GM12892 (cell line): ENCODE measurements around the gene WDR18.

ENCODE experiments used
- POLR2A ChIP-seq: IDR thresholded peaks from 2 replicates; pipeline ENCODE4 v1.6.1; 2011; ENCODE audit warnings: low read depth, low read length, control low read depth
- TAF1 ChIP-seq: IDR thresholded peaks from 2 replicates; pipeline ENCODE4 v1.6.1; 2011; ENCODE audit warnings: low read depth, mild to moderate bottlenecking, control low read depth, low read length, borderline replicate concordance

DNA sequence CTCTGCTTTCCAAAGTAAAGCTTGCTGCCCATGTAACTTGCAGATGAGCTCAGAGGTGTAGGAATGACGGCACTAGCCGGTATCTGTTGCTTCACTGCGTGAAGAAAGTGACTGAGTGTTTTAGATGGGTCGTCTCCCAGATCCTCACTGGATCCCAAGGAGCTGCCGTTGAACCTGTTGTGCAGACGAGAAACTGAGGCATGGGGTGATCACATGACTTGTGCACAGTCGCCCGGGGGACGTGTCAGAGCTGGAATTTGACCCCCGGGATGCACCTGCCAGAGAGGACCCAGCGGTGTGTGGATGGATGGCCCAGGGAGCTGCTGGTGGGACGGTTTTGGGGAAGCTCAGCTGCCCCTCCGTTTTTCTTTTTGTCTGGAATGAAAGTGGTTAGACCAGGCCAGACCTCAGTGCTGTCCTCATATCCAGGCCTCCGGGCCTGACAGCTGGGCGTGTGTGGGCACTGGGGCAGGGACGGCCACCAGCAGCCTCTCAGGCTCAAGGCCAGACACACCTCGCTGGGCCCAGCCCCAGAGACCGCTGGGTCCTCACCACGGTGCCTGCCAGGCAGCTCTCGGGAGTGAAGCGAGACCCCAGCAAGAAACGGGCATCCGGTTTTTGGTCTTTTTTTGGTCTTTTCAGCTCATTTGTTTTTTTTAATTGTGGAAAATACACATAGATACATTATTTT, 45.8 kb upstream of the WDR18 start:
- TF ChIP-seq TAF1 (no peak), POLR2A (no peak)
